Cardiac septum (tissue), 1 donor: Measurements from ENCODE around the gene SSBP3. TPM values are rescaled to one million over a fixed set of nuclear protein-coding genes. Genes with fewer than 3 reads are reported as not detected.
"Not testable (repeated sequence)": the region's sequence is repeated elsewhere in the genome, so short reads cannot be mapped to it uniquely, and the experiment has no call there.

Source experiments
- DNase-seq: peaks from one replicate; pipeline ENCODE4 v3.0.0-alpha.2; 2020; ENCODE audit warnings: low spot score
- intact Hi-C: fragments of 100-400 bp; cut with DNase I; formaldehyde crosslinking; loops from one replicate; pipeline ENCODE4 v1.14.0; 2022
- total RNA-seq: library from RNA; stranded (reverse); fragmentation: NEBNext Ultra II Directional; extraction: Animal tissue kit (Norgen Biotek cat#: 25700); gene quantifications from one replicate; pipeline ENCODE4 v1.2.1, GENCODE V29; 2021
- donor health status: DM: no; HTN: no; CAD: no.

The SSBP3 gene
- total RNA-seq, 1 donor from 2014 or later = 45.4 TPM

DNA sequence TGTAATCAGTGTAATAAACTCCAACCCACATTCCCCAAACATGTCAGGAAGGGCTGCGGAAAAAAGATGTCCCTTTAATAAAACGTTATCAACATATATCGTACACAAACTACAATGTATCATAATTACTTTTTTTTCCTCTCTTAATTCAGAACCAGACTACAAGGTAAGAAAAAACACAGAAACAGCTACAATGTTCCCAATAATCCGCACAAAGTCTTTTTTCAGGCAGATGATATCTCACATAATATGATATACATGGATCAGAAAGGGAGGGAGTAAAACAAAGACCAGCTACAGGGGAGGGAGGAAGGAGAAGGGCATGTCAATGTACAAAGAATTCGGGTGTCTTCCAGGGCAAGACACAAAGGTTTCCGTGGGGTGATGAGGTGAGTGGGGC, 180.8 kb downstream of the SSBP3 start:
- DNase-seq = no peak
- intact Hi-C loops = no loop called here

GRCh38 chr1:54224233-54224632, 182.0 kb downstream of the SSBP3 start:
- intact Hi-C loops = no loop called here
- DNase-seq = no peak

- DNase-seq = no peak
- intact Hi-C loops = no loop called here
Measured at GRCh38 chr1:54223441-54224202, 182.6 kb downstream of the SSBP3 start.

DNA sequence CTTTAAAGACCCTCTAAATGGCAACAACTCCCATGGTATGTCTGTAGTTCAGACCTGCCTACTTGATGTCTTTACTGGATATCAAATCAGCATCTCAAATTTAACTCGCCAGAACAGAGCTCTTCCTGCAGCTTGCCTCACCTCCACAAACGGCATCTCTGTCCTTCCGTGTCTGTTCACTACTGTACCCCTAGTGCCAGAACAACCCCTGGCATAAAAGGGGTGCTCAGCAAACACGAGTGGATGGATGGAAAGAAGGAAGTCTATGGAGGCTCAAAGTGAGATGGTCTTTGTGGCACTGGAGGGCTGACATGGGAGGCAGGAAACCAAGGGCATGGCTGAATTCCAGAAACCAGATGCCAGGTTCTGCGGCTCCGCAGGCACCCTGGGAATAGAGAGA, 183.5 kb downstream of the SSBP3 start:
- DNase-seq = no peak
- intact Hi-C loops = no loop called here

- no peak for DNase-seq
- intact Hi-C loops = no loop called here
Measured at GRCh38 chr1:54221867-54222484, 184.2 kb downstream of the SSBP3 start.

DNA sequence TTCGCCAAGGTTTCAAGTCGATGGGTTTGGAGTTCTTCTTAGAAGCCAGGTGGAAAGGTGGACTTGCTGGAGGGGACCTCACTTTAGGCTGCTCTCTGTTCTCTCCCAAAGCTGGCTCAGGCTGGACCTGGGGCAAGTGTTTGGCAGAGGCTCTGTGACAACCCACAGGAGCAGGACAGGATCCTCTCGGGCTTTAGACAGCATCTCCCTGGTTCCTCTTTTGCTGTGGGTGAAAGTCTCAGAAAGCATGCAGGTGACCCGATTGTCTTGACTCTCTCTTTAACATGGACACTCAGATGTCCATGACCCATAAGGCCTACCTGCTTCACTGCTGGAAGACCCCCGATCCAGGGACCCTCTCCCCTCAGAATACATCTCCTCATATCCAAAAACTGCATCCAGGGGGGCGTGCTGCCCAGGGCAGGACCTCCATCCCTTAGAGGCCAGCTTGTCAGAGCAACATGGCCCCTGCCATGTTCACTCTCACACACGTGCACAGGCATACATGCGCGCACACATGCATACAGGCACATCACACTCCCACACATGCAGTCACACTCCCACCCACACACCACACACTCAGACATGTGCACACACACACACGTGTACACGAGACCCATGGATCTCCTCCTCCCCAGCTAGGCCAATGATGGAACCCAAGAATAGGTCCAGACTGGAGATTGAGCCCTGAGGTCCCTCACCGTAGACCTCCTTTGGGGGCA, 184.9 kb downstream of the SSBP3 start:
- intact Hi-C loops = no loop called here
- no peak for DNase-seq

GRCh38 chr1:54220004-54220811, 186.0 kb downstream of the SSBP3 start:
- DNase-seq = peak; percentile 82
- intact Hi-C loops = loop anchor here (1.0 kb wide), 1 partner anchor 268 kb away; no protein-coding TSS in a partner anchor

DNA sequence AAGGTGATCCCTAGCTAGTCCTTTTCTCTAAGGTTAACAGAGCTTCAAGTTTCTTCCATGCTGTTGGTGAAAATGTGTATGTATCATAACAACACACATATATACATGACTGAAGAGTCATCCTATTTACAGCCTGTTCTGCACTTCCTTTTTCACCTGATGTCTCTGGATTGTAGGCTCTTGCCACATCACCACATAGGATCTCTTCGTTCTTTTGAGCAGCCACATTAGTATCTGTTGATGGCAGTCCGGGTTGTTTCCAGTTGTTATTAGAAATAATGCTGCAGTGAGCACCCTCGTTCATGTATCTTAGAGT, 186.5 kb downstream of the SSBP3 start:
- DNase-seq = no peak
- intact Hi-C loops = loop anchor here (1.0 kb wide), 1 partner anchor 269 kb away; no protein-coding TSS in a partner anchor

DNA sequence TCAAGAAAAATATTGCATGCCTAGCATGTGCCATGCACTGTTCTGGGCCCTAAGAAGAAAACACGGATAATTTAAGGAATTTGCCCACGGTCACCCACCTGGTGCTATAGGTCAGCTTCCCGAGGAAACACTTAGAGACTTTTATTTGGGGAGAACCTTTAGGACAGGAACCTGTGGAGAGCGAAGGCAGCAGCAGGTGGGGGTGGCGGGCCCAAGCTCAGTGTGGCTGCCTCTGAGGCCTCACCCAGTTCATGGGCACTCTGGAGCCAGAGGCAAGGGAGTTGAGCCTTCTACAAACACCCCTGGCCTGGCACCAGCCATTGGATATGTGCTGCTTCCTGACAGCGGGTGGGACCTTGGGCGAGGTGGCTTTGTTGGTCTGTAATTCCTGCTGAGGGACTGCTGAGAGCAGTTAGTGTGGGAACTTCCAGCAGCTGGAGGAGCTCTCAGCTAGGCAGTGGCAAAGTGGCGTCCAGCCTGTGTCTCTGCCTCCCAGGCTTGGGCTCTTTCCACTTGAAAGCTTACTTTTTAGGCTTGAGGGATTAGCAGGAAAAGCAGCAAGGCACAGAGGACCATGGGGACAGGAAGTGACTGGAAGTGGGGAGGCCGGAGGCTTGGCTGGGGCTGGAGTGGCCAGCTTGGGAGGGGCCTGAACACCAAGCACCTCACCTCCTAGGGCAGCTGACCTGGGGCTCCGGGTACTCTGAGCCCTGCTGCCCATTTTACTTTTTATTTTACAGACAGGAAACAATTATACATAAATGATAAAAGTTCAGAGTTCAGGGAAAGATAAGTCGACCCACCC, 187.1 kb downstream of the SSBP3 start:
- DNase-seq = no peak

DNA sequence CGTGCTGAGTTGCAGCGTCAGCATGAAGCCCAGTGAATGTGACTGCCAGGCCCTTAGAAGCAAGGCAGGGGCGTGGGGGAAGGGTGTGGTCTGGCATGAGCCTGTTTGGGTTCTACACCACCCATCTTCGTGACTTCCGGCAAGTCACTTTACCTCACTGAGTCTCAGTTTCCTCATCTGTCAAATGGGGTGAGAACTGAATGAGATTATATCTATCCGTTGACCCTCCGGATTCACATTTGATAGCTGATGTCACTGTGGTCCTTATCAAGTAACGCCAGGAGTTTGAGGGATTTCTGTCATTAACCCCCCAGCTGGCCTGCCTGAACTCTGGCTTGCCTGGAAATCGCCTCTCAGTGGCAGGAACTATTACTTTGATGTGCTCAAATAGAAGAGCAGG, 190.7 kb downstream of the SSBP3 start:
- no peak for DNase-seq
- intact Hi-C loops = no loop called here

More for the DNA sequence above, 187.1 kb downstream of the SSBP3 start:
- intact Hi-C loops = no loop called here

- no peak for DNase-seq
- intact Hi-C loops = no loop called here
Measured at GRCh38 chr1:54212872-54213271, 193.3 kb downstream of the SSBP3 start.

DNA sequence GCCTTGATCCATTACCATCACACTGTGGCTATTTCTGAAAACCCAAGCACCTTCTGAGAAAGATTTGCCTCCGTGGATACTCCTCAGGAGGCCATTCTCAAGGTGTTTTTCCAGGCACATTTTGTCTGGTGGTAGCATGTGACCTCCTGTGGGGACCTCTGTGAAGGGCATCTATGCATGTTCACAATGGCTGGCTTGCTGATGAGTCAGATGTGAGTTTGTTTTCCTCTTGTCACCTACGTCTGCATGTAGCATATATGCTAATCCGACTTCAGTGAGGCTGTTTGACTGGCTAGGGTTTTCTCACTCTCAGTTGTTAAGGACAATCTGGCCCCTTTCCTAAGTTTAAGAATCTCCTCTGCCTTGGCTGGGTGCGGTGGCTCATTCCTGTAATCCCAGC, 198.3 kb downstream of the SSBP3 start:
- DNase-seq, intact Hi-C loops: not testable (repeated sequence)

DNA sequence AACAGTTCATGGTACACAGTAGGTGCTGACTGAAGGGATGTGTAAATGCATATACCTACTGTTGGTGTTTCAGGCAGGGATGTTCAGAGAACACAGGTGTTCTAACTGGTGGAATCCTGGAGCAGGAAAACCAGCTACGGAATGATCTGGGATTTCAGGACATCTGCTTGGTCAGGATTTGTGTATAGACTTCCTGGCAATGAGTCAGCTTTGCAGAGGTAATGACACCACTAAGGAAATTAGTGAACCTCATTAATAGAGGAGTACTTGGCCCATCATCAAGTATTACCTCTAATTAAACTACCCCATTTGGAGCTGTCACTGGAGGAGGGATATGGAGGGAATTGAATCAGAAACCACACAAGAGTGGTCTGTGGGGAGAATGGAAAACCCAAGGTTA, 198.9 kb downstream of the SSBP3 start:
- no peak for DNase-seq
- intact Hi-C loops = no loop called here

DNA sequence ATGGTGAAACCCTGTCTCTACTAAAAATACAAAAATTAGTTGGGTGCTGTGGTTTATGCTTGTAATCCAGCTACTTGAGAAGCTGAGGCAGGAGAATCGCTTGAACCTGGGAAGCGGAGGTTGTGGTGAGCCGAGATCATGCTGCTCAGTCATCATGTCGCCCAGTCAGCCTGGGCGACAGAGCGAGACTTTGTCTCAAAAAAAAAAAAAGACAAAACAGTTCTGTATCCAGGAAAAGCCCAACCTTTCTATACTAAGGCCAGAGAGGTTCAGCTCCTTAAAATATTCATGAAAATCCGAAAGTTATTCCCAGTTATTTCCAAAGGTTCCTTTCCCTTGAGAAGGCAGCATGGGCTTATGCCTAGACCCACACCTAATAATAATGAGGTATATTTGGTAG, 202.0 kb downstream of the SSBP3 start:
- no peak for DNase-seq
- intact Hi-C loops = loop anchor here (5.0 kb wide), 2 partner anchors 82 to 283 kb away; no protein-coding TSS in a partner anchor

DNA sequence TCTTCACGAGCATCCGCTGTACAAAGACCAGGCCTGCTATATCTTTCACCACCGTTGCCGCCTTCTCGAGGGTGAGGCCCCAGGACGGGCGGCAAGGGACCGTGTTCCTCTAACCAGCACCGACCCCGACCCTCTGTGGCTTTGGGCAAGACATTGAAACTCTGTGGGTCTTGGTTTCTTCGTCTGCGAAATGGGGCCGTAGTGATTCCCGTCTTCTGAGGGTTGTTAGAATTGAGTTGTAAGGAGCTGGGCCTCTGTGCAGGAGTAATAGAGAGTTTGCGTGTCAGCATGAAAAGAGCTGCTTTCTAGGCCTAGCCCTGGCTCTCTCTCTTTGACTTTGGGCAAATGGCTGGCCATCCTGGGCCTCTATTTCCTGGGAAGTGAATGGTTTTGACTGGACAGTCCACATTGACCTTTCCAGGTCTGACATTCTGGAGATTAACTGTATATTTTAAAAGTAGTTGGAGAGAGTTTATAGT, 205.6 kb downstream of the SSBP3 start:
- intact Hi-C loops = loop anchor here (5.0 kb wide), 2 partner anchors 78 to 287 kb away; no protein-coding TSS in a partner anchor

GRCh38 chr1:54199765-54200518, 206.3 kb downstream of the SSBP3 start, which contains the start of the genes CYB5RL and MRPL37:
CYB5RL (minus strand) TSS chr1:54200030; CDS start chr1:54195616, 4,414 bp downstream.
MRPL37 (plus strand) TSS chr1:54200167; CDS start chr1:54200244, 77 bp downstream.
- DNase-seq = peak; percentile 95
- intact Hi-C loops = loop anchor here (5.0 kb wide), 2 partner anchors 78 to 287 kb away; no protein-coding TSS in a partner anchor

More for the DNA sequence above, 205.6 kb downstream of the SSBP3 start:
- no peak for DNase-seq

DNA sequence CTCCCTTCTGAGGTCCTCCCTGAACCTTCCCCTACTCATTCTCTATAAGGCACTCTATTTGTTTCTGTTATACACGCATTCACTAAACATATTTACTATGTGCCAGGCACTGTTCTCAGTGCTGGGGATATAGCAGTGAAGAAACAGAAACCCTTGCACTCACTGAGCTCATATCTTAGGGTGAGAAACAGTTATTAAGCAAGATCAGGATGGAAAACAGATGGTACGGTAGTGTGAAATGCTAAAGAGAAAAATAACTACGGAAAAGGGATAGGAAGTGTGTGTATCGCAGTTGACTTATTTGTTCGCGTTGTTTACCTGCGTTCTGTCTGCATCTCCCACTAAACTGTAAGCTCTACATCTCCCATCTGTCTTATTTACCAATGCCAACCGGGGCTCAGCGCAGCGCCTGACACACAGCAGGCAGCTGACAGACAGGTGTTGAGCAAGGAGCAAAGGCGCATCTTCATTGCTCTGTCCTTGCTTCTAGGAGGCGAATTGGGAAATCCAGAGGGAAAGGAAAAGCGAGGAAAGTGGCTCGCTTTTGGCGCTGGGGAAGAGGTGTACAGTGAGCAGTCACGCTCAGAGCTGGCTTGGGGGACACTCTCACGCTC, 206.9 kb downstream of the SSBP3 start:
- no peak for DNase-seq
- intact Hi-C loops = no loop called here
